Measurements from ENCODE around the gene NRP2.
A peak's percentile ranks its signal among the peaks of the same experiment; 100 is the strongest.

NRP2 gene

GRCh38 chr2:205771666-205772065, 89.4 kb downstream of the NRP2 start:
- H3K4me3 ChIP-seq (ENCODE audit: low read depth, low read length), result no peak overlapping the region
- TF ChIP-seq CTCF (IDR thresholded peaks at IDR 0.05; ENCODE audit: borderline replicate concordance, insufficient read depth, low read depth, low read length), result no peak

- TF ChIP-seq CTCF (IDR thresholded peaks at IDR 0.05; ENCODE audit: borderline replicate concordance, insufficient read depth, low read depth, low read length), result no peak
- H3K4me3 ChIP-seq (ENCODE audit: low read depth, low read length), result no peak overlapping the region
These were observed 90.7 kb downstream of the NRP2 start for GRCh38 chr2:205772983-205773382.

GRCh38 chr2:205773989-205774388, 91.7 kb downstream of the NRP2 start:
- TF ChIP-seq CTCF (IDR thresholded peaks at IDR 0.05; ENCODE audit: borderline replicate concordance, insufficient read depth, low read depth, low read length), result no peak
- no peak overlapping the region for H3K4me3 ChIP-seq (ENCODE audit: low read depth, low read length)

GRCh38 chr2:205775097-205775877, 93.0 kb downstream of the NRP2 start:
- no peak for TF ChIP-seq CTCF (IDR thresholded peaks at IDR 0.05; ENCODE audit: borderline replicate concordance, insufficient read depth, low read depth, low read length)
- H3K4me3 ChIP-seq (ENCODE audit: low read depth, low read length), result no peak overlapping the region

GRCh38 chr2:205776139-205776538, 93.8 kb downstream of the NRP2 start:
- no peak overlapping the region for H3K4me3 ChIP-seq (ENCODE audit: low read depth, low read length)
- peak; percentile 79 for TF ChIP-seq CTCF (IDR thresholded peaks at IDR 0.05; ENCODE audit: borderline replicate concordance, insufficient read depth, low read depth, low read length)

- H3K4me3 ChIP-seq (ENCODE audit: low read depth, low read length), result no peak overlapping the region
- no peak for TF ChIP-seq CTCF (IDR thresholded peaks at IDR 0.05; ENCODE audit: borderline replicate concordance, insufficient read depth, low read depth, low read length)
These were observed 94.4 kb downstream of the NRP2 start for GRCh38 chr2:205776720-205777119.

- no peak overlapping the region for H3K4me3 ChIP-seq (ENCODE audit: low read depth, low read length)
- TF ChIP-seq CTCF (IDR thresholded peaks at IDR 0.05; ENCODE audit: borderline replicate concordance, insufficient read depth, low read depth, low read length), result no peak
These were observed 96.1 kb downstream of the NRP2 start for GRCh38 chr2:205778356-205778755.
